NCI-H510A (cell line): ENCODE results near the gene CCR4.
"Not testable (repeated sequence)": the region's sequence is repeated elsewhere in the genome, so short reads cannot be mapped to it uniquely, and the experiment has no call there.

ENCODE experiments used
- DNase-seq: peaks from one replicate; lab custom pipeline; 2025; lab: John Stamatoyannopoulos, UW

The CCR4 gene

DNA sequence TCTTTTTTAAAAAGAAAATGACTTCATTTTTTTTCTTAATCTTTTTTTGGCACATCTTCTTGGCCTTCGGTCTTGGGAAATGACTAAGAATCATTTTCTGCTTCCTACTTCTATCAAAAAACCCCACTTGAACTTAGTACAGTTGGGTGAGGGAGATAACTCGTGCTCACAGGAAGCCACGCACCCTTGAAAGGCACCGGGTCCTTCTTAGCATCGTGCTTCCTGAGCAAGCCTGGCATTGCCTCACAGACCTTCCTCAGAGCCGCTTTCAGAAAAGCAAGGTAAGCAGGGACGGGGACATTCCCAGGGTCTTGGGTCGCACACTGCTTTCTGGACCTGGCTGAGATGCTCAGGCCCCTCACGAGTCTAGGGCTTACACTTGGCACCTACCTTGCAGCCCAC is at the start of gene CCR4:
CCR4 (plus strand) TSS at position 235 of the 402 bp plus-strand sequence. CDS start 1,779 bp downstream, outside the sequence.
- no peak for DNase-seq

DNA sequence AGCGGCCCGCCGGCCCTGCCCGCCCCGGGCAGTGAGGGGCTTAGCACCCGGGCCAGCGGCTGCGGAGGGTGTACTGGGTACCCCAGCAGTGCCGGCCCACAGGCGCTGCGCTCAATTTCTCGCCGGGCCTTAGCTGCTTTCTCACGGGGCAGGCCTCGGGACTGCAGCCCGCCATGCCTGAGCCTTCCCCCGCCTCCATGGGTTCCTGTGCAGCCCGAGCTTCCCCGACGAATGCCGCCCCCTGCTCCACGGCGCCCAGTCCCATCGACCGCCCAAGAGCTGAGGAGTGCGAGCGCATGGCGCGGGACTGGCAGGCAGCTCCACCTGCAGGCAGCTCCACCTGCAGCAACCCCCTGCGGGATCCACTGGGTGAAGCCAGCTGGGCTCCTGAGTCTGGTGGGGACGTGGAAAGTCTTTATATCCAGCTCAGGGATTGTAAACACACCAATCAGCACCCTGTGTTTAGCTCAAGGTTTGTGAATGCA is 48.5 kb upstream of the CCR4 start:
- DNase-seq: peak; percentile 12

DNA sequence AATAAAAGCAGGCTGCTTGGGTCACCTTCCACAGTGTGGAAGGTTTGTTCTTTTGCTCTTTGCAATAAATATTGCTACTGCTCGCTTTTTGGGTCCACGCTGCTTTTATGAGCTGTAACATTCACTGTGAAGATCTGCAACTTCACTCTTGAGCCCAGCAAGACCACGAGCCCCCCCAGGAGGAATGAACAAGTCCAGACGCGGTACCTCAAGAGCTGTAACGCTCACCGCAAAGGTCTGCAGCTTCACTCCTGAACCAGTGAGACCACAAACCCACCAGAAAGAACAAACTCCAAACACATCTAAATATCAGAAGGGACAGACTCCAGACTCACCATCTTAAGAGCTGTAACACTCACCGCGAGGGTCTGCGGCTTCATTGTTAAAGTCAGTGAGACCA is 47.5 kb upstream of the CCR4 start:
- DNase-seq: no peak

DNA sequence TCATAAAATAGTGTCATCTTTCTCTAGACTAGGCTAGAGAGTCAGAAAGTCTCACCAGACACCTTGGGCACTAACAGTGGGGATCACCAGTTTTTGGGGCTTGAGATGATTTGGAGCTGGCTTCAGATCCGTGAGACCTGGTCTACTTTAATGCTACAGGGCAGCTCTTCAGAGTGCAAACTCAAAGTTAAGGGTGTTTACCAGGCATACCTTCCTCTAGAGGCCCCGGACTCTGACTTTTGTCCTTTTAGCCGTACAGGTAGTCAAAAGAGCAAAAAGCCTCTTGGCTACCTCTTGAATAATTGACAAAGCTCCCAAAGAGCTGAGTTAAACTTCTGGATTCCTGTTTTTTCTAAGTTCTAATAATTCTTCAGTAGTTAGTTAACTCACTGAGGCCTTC is 41.4 kb upstream of the CCR4 start:
- DNase-seq: no peak

DNA sequence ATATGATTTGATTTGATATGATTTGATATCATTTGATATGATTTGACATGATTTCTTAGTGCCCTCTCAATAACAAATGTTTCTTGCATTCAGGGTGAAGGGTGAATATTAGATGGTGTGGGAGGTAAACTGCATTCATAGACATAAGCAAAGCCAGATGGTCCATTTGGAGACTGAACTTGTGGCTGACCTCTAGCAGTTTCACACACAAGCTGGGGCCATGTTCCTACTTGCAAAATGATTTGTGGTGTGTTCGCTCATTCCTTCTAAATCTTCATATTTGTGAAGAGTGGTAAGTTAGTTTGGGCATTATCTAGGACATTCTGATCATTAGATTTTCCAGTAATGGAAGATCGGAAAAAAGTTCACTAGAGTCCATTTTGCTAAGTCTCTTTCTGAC is 40.5 kb upstream of the CCR4 start:
- DNase-seq: no peak

DNA sequence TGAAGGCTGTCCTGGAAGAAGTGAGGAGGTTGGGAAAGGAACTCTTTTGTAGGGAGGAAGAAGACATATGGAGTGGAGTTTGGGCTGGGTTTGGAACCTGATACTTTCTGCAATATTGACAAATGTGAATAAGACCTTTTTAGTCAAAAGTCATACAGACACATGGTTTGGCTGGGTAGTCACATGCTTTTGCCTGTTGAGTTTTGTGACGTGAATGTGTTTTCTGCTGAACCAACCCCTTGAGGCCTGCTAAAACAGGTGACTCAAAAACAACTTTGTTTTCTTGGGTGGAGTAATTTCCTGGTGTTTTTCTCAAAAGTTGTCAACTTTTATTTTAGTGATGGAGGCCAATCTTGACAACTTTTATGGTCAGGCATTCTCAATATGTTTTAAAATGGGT is 39.4 kb upstream of the CCR4 start:
- DNase-seq: no peak

DNA sequence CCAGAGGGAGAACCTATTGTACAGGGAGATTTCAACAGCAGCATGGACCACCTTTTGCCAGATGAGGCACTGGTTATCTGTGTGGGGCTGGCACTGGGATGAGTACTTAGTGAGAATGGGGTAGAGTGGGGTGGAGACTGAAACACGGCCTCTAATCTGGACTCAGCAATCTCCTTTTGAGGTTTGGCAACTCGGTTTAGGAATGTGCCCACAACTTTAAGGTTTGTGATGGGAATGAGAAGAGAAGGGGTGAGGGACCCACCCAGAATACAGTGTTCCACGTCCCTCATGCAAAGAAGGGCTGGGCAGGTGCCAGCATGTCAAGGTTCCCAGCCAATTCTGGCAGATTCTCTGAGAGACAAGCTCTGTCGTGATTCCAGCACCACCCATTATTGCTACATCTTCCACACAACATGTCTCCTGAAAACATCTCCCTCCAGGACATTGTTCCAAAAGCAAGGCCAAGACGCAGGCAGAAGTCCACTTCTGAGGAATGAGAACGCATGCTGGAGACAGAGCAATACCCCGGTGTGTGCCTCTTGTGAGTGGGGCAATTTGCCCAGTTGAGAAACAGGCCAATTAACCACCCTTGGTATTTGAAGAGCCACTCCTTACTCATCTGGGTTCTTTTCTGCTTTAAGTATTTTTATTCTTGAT is 37.5 kb upstream of the CCR4 start:
- DNase-seq: no peak

DNA sequence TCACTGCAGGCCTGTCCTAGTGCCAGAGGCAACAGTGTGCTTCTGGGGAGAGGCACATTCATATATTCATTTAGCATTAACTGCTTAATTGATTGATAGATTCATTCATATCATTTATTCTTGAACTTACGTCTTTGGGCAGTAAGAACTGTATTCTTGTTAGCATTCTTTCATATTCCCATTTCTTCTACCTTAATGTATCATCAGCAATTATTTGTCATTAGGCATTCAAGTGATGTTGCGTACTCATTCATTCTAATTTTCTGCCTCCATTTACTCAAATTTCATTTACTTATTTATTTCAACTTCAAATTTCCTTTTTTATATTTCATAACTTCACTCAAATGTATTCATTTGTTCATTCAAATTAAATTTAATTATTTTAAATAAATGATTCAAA is 31.5 kb upstream of the CCR4 start:
- DNase-seq: no peak

DNA sequence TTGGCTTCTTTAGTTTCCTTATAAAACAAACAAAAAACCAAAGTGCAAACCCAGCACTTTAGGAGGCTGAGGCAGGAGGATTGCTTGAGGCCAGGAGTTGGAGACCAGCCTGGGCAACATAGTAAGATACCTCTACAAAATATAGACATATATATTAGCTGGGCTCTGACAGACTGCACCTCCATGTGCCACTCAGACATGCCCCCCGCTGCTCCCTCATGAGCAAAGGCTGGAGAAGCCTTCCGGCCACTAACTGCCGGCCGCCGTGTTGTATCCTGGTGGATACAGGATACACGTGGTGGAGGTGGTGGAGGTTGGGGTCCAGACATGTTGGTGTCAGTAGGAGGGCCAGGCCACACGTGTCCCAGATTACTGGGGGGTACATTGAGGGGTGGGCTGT is 29.4 kb upstream of the CCR4 start:
- DNase-seq: no peak

DNA sequence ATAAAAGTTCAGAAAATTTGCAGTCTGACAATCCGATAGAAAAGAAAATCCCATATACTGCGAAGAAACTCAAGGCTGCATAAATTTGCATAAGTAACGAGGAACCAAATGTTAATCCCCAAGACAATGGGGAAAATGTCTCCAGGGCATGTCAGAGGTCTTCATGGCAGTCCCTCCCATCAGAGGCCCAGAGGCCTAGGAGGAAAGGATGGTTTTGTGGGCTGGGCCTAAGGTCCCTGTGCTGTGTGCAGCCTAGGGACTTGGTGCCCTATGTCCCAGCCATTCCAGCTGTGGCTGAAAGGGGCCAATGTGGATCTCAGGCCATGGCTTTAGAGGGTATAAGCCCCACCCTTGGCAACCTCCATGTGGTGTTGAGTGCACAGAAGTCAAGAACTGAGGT is 21.3 kb upstream of the CCR4 start:
- DNase-seq: no peak

DNA sequence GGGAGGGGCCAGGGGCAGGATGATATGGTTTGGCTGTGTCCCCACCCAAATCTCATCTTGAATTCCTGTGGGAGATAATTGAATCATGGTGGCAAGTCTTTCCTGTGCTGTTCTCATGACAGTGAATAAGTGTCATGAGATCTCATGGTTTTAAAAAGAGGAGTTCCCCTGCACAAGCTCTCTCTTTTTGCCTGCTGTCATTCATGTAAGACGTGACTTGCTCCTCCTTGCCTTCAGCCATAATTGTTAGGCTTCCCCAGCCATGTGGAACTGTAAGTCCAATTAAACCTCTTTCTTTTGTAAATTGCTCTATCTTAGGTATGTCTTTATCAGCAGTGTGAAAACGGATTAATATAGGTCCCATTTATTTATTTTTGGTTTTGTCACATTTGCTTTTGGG is 20.2 kb upstream of the CCR4 start:
- not testable (repeated sequence) for DNase-seq

DNA sequence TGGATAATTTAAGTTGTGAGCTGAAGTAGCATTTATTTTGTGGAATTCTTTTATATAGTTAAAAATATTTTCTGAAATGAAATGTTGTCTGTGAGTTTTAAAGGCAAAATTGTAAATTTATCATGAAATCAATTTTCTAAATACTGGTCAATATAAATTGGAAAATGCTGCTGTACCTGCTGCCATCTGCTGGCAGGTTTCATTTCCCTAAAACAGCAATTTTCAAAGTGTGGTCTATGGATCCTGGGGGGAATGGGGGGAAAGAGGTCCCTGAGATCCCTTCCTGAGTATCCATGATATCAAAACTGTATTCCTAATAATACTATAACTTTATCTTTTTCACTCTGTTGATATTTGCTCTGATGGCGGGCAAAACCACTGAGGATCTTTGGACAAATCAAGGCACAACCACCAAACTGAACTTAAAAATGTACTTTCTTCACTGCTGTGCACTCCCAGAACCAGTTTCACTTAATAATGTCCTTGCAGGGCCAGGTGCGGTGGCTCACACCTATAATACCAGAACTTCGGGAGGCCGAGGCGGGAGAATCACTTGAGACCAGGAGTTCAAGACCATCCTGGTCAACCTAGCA is 17.2 kb upstream of the CCR4 start:
- DNase-seq: no peak

DNA sequence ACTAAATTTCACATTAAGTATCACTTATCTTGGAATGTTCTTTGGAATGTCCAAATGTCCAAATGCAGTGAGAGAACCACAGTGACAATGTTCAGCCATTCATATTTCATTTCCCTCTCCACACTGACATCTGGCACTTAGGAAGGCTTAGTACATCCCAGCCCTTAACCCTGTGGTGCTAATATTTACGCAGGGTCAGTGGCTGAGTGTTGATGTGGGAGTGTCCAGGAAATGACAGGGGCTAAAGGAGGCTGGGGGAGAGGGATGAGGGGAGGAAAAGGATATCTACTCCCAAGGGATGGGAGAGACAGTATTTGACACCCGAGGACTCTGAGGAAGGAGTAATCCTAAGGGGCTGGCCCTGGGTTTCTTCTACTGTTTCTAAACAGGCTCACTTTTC is 14.1 kb upstream of the CCR4 start:
- peak; percentile 18 for DNase-seq

DNA sequence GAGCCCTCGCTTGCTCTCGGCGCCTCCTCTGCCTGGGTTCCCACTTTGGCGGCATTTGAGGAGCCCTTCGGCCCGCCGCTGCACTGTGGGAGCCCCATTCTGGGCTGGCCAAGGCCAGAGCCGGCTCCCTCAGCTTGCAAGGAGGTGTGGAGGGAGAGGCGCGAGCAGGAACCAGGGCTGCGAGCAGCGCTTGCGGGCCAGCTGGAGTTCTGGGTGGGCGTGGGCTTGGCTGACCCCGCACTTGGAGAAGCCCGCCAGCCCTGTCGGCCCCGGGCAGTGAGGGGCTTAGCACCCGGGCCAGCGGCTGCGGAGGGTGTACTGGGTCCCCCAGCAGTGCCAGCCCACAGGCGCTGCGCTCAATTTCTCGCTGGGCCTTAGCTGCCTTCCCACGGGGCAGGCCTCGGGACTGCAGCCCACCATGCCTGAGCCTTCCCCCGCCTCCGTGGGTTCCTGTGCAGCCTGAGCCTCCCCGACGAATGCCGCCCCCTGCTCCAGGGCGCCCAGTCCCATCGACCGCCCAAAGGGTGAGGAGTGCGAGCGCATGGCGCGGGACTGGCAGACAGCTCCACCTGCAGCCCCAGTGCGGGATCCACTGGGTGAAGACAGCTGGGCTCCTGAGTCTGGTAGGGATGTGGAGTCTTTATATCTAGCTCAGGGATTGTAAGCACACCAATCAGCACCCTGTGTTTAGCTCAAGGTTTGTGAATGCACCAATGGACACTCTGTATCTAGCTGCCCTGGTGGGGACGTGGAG is 11.7 kb upstream of the CCR4 start:
- DNase-seq: not testable (repeated sequence)

DNA sequence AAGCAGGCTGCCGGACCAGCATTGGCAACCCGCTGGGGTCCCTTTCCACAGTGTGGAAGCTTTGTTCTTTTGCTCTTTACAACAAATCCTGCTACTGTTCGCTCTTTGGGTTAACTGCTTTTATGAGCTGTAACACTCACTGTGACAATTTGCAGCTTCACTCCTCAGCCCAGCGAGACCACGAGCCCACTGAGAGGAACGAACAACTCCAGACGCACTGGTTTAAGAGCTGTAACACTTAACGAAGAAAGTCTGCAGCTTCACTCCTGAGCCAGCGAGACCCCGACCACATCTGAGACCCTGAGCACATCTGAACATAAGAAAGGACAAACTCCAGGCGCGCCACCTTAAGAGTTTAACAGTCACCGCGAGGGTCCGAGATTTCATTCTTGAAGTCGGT is 10.7 kb upstream of the CCR4 start:
- DNase-seq: no peak

DNA sequence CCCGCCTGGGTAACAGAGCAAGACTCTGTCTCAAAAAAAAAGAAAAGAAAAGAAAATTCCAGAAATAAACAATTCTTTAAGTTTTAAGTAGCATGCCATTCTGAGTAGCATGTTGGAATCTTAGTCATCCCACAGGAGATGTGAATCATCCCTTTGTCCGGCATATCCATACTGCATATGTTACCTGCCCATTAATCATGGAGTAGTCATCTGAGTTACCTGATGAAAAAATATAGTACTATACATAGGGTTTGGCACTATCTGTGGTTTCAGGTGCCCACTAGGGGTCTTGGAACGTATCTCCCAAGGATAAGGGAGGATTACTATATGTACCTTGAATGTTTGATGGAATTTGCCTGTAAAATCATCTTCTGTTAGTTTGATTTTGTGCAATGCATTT is 6.3 kb upstream of the CCR4 start:
- DNase-seq: no peak

DNA sequence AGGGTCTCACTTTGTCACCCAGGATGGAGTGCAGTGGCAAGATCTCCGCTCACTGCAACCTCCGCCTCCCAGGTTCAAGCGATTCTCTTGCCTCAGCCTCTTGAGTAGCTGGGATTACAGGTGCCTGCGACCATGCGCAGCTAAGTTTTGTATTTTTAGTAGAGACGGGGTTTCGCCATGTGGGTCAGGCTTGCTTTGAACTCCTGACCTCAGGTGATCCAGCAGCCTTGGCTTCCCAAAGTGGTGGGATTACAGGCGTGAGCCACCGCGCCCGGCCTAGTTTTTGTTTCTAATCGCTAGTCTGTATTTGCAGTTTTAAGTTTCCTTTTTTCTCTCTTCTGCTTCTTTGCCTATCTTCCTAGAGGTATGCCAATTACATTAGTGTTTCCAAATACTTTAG is 5.8 kb upstream of the CCR4 start:
- DNase-seq: not testable (repeated sequence)

DNA sequence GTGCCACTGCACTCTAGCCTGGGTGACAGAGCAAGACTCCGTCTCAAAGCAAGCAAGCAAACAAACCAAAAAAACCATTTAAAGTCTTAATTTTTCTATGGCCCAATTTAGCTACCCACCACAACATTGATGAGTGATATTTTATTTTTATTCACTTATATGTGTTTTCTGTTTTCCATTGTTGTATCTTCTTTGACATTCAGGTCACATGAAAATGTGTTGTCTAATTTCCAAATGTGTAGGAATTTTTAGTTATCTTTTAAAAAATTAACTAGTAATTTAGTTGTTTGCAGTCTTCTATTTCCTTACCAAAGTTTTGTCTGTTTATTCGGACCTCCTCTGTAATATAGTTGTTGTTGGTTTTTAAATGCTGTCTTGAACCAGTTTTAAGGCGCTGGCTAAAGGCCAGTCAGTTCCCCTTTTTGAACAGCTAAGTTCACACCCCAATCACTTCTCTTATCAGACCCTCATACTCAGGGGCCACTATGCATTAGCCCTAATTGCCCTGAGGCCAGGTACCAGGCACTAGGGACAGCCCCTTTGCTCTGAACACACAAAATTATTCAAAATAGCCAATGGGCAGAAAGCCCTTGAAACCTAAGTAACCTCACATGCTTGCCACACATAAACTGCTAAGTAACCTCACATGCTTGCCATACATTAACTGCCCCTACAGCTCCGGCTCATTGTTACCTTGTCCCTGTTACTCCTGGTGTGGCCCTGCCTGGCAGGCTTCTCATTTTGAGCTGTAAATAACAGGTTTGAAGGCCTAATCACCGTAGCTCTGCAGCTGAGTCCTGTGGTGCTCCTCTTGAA is 4.3 kb upstream of the CCR4 start:
- no peak for DNase-seq

DNA sequence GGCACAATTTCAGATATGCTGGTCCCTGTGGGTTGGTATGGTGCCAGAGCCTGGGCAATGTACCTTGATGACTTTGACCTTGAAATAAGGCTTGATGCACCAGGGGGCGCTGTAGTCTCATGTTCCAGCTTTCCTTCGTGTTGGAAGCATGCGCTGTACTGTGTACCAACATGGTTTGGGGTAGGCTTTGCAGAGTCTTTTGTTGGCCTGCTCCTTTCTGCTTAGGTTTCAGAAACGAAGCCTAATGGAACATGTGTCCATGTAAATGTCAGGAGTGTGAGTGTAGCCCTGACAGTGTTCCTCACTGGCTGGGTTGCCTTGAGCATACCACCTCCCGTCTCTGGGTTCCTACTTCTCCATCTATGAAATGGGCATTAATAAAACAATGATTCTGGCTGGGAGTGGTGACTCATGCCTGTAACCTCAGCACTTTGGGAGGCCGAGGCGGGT is 3.6 kb upstream of the CCR4 start:
- DNase-seq: peak; percentile 35

DNA sequence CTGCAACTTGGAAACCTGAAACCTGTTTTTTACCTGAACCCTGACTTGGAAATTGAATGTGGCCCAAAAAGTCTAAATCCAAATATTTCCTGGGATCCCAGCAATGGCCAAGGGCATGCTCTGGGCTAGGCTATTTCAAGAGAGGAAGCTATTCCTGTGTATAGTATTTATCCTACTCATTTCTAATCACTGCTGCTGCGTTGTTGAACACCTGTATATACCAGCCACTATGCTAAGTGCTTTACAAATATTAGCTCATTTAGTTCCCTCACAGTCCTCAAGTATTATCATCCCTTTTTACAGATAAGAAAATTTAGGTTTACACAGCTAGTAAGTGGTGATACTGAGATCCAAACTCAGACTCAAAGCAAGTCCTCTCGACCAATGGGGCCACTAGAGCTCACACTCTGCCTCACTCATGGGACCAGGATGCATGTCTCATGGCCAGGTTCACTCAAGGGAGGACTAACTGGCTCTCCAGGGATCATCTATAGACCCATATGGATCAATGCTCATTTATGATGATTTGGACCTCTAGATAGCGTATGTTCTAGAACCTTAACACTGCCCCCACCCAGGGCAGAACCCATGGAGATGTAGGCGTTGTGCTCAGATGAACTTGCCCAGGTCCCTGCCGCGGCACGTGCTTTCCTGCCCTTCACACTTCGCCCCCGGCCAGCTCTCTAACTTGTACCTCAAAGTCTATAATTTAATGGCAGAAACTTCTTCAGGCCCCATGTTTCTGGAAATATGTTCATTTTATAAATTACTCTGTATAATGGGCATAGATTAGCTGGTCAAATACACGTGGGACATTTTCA is 2.6 kb upstream of the CCR4 start:
- no peak for DNase-seq

DNA sequence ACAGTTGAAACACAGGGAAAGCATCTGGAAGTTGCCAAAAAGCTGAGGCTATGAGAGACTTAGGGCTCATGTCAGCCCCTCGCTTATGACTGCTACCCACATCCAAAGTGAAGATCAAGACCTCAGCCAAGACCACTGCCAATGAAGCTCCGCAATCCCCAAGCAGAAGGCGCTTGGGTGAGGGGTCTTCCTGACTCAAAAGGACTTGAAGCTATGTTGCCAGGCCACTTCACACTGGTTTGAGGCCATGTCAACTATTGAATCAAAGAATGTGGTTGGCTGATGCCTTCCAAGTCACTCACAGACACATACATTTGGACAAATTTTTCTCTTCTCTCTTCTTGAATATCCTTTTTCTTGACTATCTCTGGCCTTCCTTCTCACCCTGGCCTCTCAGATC is 928 bp upstream of the CCR4 start:
- DNase-seq: no peak
